Spleen (tissue), 3 donors: ENCODE measurements around the gene CPN2.

Source experiments
- POLR2A ChIP-seq, 3 donors: fragments of 450-650 bp; IDR thresholded peaks; one replicate each; pipeline ENCODE4 v1.5.1; 2017; ENCODE audit warnings: antibody characterized with exemption in 3 of 3, mild to moderate bottlenecking in 1 of 3
- POLR2AphosphoS5 ChIP-seq, 3 donors: sonication (generic); formaldehyde crosslinking; IDR thresholded peaks; one replicate each; pipeline ENCODE4 v1.5.1; 2017; ENCODE audit warnings: antibody characterized with exemption in 3 of 3

GRCh38 chr3:194339840-194340239 is 11.3 kb downstream of the CPN2 start:
- TF ChIP-seq POLR2A (IDR thresholded peaks at IDR 0.05) (no peak), POLR2AphosphoS5 (IDR thresholded peaks at IDR 0.05) (no peak)
